NCI-H187 treated with DMSO at 0.1 percent for 48 hours (cell line): ENCODE measurements around the gene TBC1D17.
A peak's percentile ranks its signal among the peaks of the same experiment; 100 is the strongest.
"Not testable (repeated sequence)": the region's sequence is repeated elsewhere in the genome, so short reads cannot be mapped to it uniquely, and the experiment has no call there.

ENCODE experiments used
- DNase-seq: peaks from one replicate; lab custom pipeline; 2025; lab: John Stamatoyannopoulos, UW

The TBC1D17 gene

GRCh38 chr19:49921871-49922795 lies 44.6 kb downstream of the TBC1D17 start:
- no peak for DNase-seq

GRCh38 chr19:49923055-49924003 lies 45.8 kb downstream of the TBC1D17 start:
- DNase-seq: no peak

- no peak for DNase-seq
These were observed 46.7 kb downstream of the TBC1D17 start for GRCh38 chr19:49924004-49924880.

- DNase-seq: not testable (repeated sequence)
These were observed 47.3 kb downstream of the TBC1D17 start for GRCh38 chr19:49924881-49925210.

- no peak for DNase-seq
These were observed 48.0 kb downstream of the TBC1D17 start for GRCh38 chr19:49925486-49925885.

GRCh38 chr19:49926515-49926914 lies 49.0 kb downstream of the TBC1D17 start:
- no peak for DNase-seq

GRCh38 chr19:49927526-49928264 lies 50.2 kb downstream of the TBC1D17 start:
- DNase-seq: no peak

- peak; percentile 96 for DNase-seq
These were observed 51.7 kb downstream of the TBC1D17 start, which contains the start of the genes ATF5 and NUP62 for GRCh38 chr19:49929121-49929610. Gene ATF5, plus strand, starts transcription at chr19:49929205. Its CDS starts 1,646 bp downstream, at chr19:49930851. Gene NUP62, minus strand, starts transcription at chr19:49929504. Its CDS starts 19,697 bp downstream, at chr19:49909807.

- DNase-seq: peak; percentile 97
These were observed 52.3 kb downstream of the TBC1D17 start for GRCh38 chr19:49929611-49930482.

GRCh38 chr19:49930483-49931011 lies 53.0 kb downstream of the TBC1D17 start:
- DNase-seq: peak; percentile 70

GRCh38 chr19:49931293-49932040 lies 54.0 kb downstream of the TBC1D17 start:
- no peak for DNase-seq

GRCh38 chr19:49932041-49932451 lies 54.5 kb downstream of the TBC1D17 start:
- no peak for DNase-seq

- no peak for DNase-seq
These were observed 55.2 kb downstream of the TBC1D17 start for GRCh38 chr19:49932731-49933131.

- no peak for DNase-seq
These were observed 56.1 kb downstream of the TBC1D17 start for GRCh38 chr19:49933643-49934042.

- DNase-seq: no peak
These were observed 59.0 kb downstream of the TBC1D17 start for GRCh38 chr19:49936549-49936948.

GRCh38 chr19:49937750-49938381 lies 60.4 kb downstream of the TBC1D17 start:
- peak; percentile 9 for DNase-seq
